OCI-LY7 (cell line): ENCODE results near the gene TASP1. TPM values are rescaled to one million over a fixed set of nuclear protein-coding genes. Genes with fewer than 3 reads are reported as not detected.

ENCODE experiments used
- BruUV-seq: library from RNA; stranded (reverse); fragments of 400-500 nt; replicated peaks from 2 replicates; lab custom pipeline; 2021; lab: Mats Ljungman, UMichigan
- CTCF ChIA-PET: fragments of 300-600 bp; sonication (Branson Sonifier 250); formaldehyde crosslinking; loops from one replicate; lab custom pipeline; 2022; ENCODE audit warnings: antibody characterized with exemption; ENCODE audit not compliant: unreplicated experiment; lab: Charles Lee
- POLR2A ChIA-PET: fragments of 300-600 bp; sonication (Branson Sonifier 250); formaldehyde crosslinking; loops from one replicate; lab custom pipeline; 2022; ENCODE audit warnings: antibody characterized with exemption; lab: Charles Lee
- DNase-seq: peaks from one replicate; pipeline ENCODE4 v3.0.0-alpha.2; 2015; ENCODE audit warnings: low spot score
- H2AFZ ChIP-seq: fragments of 200-600 bp; sonication (generic), shearing (Covaris generic); 2 replicates; pipeline ENCODE4 v1.6.1; 2014; ENCODE audit warnings: mild to moderate bottlenecking, antibody characterized with exemption, low read length, moderate library complexity
- H3K27ac ChIP-seq: fragments of 200-600 bp; sonication (generic); 2 replicates; pipeline ENCODE4 v1.5.1; 2014; ENCODE audit warnings: mixed run types, low read depth, mild to moderate bottlenecking, moderate library complexity, low read length, inconsistent platforms; ENCODE audit not compliant: poor library complexity, severe bottlenecking
- H3K36me3 ChIP-seq: fragments of 200-600 bp; sonication (generic); 2 replicates; pipeline ENCODE4 v1.6.1; 2014; ENCODE audit warnings: mild to moderate bottlenecking, antibody characterized with exemption, low read length, moderate library complexity, mixed read lengths; ENCODE audit not compliant: insufficient read depth
- H3K4me1 ChIP-seq: fragments of 200-600 bp; sonication (generic); 2 replicates; pipeline ENCODE4 v1.5.1; 2014; ENCODE audit warnings: mild to moderate bottlenecking, low read length; ENCODE audit not compliant: insufficient read depth, poor library complexity, severe bottlenecking
- H3K4me2 ChIP-seq: fragments of 200-600 bp; sonication (generic); 2 replicates; pipeline ENCODE4 v1.6.1; 2014; ENCODE audit warnings: mild to moderate bottlenecking, low read length
- H3K4me3 ChIP-seq: fragments of 200-600 bp; sonication (generic); 2 replicates; pipeline ENCODE4 v1.5.1; 2014; ENCODE audit warnings: mild to moderate bottlenecking, low read depth, low read length; ENCODE audit not compliant: poor library complexity, severe bottlenecking
- H3K79me2 ChIP-seq: fragments of 200-600 bp; sonication (generic); 2 replicates; pipeline ENCODE4 v1.6.1; 2016; ENCODE audit warnings: low read depth, mild to moderate bottlenecking, low read length, moderate library complexity, mixed read lengths; ENCODE audit not compliant: insufficient read depth
- H3K9me2 ChIP-seq: fragments of 200-600 bp; sonication (generic); 2 replicates; pipeline ENCODE4 v1.6.1; 2016; ENCODE audit warnings: mild to moderate bottlenecking, low read length, mixed read lengths; ENCODE audit not compliant: insufficient read depth
- H3K9me3 ChIP-seq: fragments of 200-600 bp; sonication (generic); 2 replicates; pipeline ENCODE4 v1.6.1; 2014; ENCODE audit warnings: mild to moderate bottlenecking, mixed run types, low read length, mixed read lengths
- H4K20me1 ChIP-seq: fragments of 200-600 bp; sonication (generic); 2 replicates; pipeline ENCODE4 v1.6.1; 2014; ENCODE audit warnings: mild to moderate bottlenecking, antibody characterized with exemption, low read length, moderate library complexity, mixed read lengths; ENCODE audit not compliant: insufficient read depth
- CTCF ChIP-seq: fragments of 200-600 bp; sonication (generic); conservative IDR thresholded peaks from 2 replicates; pipeline ENCODE4 v1.5.1; 2014; ENCODE audit warnings: mild to moderate bottlenecking, antibody characterized with exemption, low read length, moderate library complexity, mixed read lengths
- EZH2phosphoT487 ChIP-seq: fragments of 200-600 bp; sonication (generic); IDR thresholded peaks from 2 replicates; pipeline ENCODE4 v1.6.1; 2018; ENCODE audit warnings: low read depth, borderline replicate concordance, mild to moderate bottlenecking, mixed run types, antibody characterized with exemption, low read length, moderate library complexity, mixed read lengths
- intact Hi-C: fragments of 100-400 bp; cut with micrococcal nuclease; formaldehyde crosslinking; loops from one replicate; pipeline ENCODE4 v1.10.0; 2022; ENCODE audit not compliant: unreplicated experiment
- total RNA-seq, 2 experiments: library from RNA; depleted of rRNA in 1 of 2; stranded (reverse); fragments of >200 nt in 1 of 2; shearing (Covaris generic) in 1 of 2; gene quantifications; 2 replicates each; pipeline ENCODE4 v1.2.3, GENCODE V29; 2014 to 2022

Gene TASP1
- total RNA-seq, 2 experiments from 2014 or later = 12.9 to 15.5 TPM

- no peaks in the 10 kb centered on the region for H3K9me3 ChIP-seq
- 0 out of 2 replicates have a peak, but pooled peaks cover 3% of the 10 kb centered on the region for H3K9me2 ChIP-seq
- H3K4me3 ChIP-seq = no peak overlapping the region
- H4K20me1 ChIP-seq = no peaks in the 10 kb centered on the region
- TF ChIP-seq CTCF (no peak), EZH2phosphoT487 (no peak)
- H3K27ac ChIP-seq = no peak overlapping the region
- intact Hi-C loops = no loop called here
- DNase-seq = no peak
- no peaks in the 10 kb centered on the region for H3K4me1 ChIP-seq
- no peak overlapping the region for H2AFZ ChIP-seq
- no TSS peak for BruUV-seq
- POLR2A ChIA-PET = no interaction called here
- CTCF ChIA-PET = no interaction called here
- no peaks in the 10 kb centered on the region for H3K79me2 ChIP-seq
- H3K4me2 ChIP-seq = no peak overlapping the region
- H3K36me3 ChIP-seq = no peaks in the 10 kb centered on the region
These were observed 38.0 kb upstream of the TASP1 start for GRCh38 chr20:13676682-13677081.

- no TSS peak for BruUV-seq
- Histone ChIP-seq H3K27ac (no peak overlapping the region), H3K9me3 (no peaks in the 10 kb centered on the region), H3K4me1 (no peaks in the 10 kb centered on the region), H2AFZ (no peak overlapping the region), H3K36me3 (no peaks in the 10 kb centered on the region), H3K9me2 (no peaks in the 10 kb centered on the region), H3K4me3 (no peak overlapping the region), H3K79me2 (no peaks in the 10 kb centered on the region), H3K4me2 (no peak overlapping the region), H4K20me1 (no peaks in the 10 kb centered on the region)
- TF ChIP-seq CTCF (no peak), EZH2phosphoT487 (no peak)
- CTCF ChIA-PET = no interaction called here
- DNase-seq = no peak
- intact Hi-C loops = no loop called here
- POLR2A ChIA-PET = no interaction called here
These were observed 34.0 kb upstream of the TASP1 start for GRCh38 chr20:13672690-13673089.

- CTCF ChIA-PET = no interaction called here
These were observed 33.2 kb upstream of the TASP1 start for GRCh38 chr20:13671916-13672378.

More at GRCh38 chr20:13671916-13672378, 33.2 kb upstream of the TASP1 start:
- no peak overlapping the region for H3K4me3 ChIP-seq
- no TSS peak for BruUV-seq
- H3K27ac ChIP-seq = no peak overlapping the region
- no peaks in the 10 kb centered on the region for H4K20me1 ChIP-seq
- H3K36me3 ChIP-seq = no peaks in the 10 kb centered on the region
- H3K9me3 ChIP-seq = no peaks in the 10 kb centered on the region
- intact Hi-C loops = no loop called here
- TF ChIP-seq CTCF = no peak
- TF ChIP-seq EZH2phosphoT487 = no peak
- no peak overlapping the region for H3K4me2 ChIP-seq
- no peaks in the 10 kb centered on the region for H3K9me2 ChIP-seq
- H3K79me2 ChIP-seq = no peaks in the 10 kb centered on the region
- POLR2A ChIA-PET = interaction anchor here (1.1 kb wide), 1 partner anchor 43 kb away, joined by 3 read pairs; no protein-coding TSS in a partner anchor
- no peaks in the 10 kb centered on the region for H3K4me1 ChIP-seq
- no peak overlapping the region for H2AFZ ChIP-seq
- no peak for DNase-seq
